ENCODE measurements around the gene DOK7. TPM values are rescaled to one million over a fixed set of nuclear protein-coding genes. Genes with fewer than 3 reads are reported as not detected.
A peak's percentile ranks its signal among the peaks of the same experiment; 100 is the strongest.
"Not testable (repeated sequence)": the region's sequence is repeated elsewhere in the genome, so short reads cannot be mapped to it uniquely, and the experiment has no call there.

DOK7 gene
- total RNA-seq, 2 experiments from 2014 or later = not detected

DNA sequence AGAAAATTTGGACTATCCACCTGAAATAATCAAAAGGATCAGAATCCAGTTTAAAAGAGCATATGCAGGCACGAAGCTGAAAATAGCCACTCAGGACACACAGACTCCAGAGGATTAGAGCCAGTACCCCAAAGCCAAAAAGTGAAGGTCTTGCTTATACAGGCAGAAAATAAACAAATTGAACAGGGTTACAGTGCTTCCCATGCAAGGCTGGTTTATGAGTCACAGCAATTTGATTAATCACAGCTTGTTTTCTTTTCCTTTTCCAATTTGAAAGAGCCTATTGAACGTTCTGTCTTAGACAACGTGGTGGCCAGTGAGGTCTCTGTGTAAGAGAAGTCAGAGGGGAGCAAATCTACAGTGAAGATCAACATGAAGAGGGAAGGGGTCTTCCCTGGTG, 11.2 kb upstream of the DOK7 start:
- ChIA-PET CTCF (no interaction called here), POLR2A (no interaction called here)
- Histone ChIP-seq H3K4me3 (ENCODE audit: low read length) (no peak overlapping the region), H3K36me3 (ENCODE audit: insufficient read depth, low read length) (no peaks in the 10 kb centered on the region), H3K9me3 (ENCODE audit: control insufficient read depth in 1 of 2, insufficient read depth in 1 of 2, low read length in 2 of 2) (peaks cover 0 to 13% of the 10 kb centered on the region in 2 experiments), H3K27me3 (ENCODE audit: control insufficient read depth in 1 of 2, insufficient read depth in 2 of 2, low read length in 2 of 2) (no peaks in the 10 kb centered on the region), H3K4me1 (ENCODE audit: insufficient read depth, low read length) (no peaks in the 10 kb centered on the region), H3K27ac (ENCODE audit: low read depth in 1 of 2, low read length in 2 of 2) (no peak overlapping the region)
- intact Hi-C loops (cut with DNase I, micrococcal nuclease) = no loop called here
- DNase-seq = no peak
- Mint-ChIP-seq H3K4me1 (ENCODE audit: low read depth) (no peaks in the 10 kb centered on the region), H3K4me3 (no peak overlapping the region), H3K27me3 (peaks cover 4% of the 10 kb centered on the region), H3K9me3 (peaks cover 7% of the 10 kb centered on the region), H3K36me3 (ENCODE audit: low read depth) (no peaks in the 10 kb centered on the region), H3K27ac (no peak overlapping the region)
- no peak for ATAC-seq (ENCODE audit: poor library complexity)
- TF ChIP-seq, protein P1, sequence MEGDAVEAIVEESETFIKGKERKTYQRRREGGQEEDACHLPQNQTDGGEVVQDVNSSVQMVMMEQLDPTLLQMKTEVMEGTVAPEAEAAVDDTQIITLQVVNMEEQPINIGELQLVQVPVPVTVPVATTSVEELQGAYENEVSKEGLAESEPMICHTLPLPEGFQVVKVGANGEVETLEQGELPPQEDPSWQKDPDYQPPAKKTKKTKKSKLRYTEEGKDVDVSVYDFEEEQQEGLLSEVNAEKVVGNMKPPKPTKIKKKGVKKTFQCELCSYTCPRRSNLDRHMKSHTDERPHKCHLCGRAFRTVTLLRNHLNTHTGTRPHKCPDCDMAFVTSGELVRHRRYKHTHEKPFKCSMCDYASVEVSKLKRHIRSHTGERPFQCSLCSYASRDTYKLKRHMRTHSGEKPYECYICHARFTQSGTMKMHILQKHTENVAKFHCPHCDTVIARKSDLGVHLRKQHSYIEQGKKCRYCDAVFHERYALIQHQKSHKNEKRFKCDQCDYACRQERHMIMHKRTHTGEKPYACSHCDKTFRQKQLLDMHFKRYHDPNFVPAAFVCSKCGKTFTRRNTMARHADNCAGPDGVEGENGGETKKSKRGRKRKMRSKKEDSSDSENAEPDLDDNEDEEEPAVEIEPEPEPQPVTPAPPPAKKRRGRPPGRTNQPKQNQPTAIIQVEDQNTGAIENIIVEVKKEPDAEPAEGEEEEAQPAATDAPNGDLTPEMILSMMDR (IDR thresholded peaks at IDR 0.05) = no peak

DNA sequence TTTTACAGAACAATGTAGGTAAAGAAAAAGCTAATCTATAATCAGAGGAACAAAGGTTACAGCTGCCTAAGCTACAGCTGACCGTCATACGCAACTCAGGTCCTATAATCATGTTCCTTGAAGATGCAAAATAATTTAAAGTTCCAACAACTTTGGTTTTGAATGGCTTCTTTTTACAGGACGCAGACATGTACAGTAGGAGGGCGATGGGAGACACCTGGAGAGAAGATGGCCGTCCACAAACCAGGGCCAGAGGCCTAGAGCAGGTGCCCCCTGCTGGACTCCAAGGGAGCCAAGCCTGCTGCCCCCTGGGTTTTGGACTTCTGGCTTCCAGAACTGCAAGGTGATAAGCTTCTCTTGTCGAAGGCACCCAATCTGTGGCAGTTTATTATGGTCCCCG, 10.7 kb upstream of the DOK7 start:
- ChIA-PET POLR2A (no interaction called here), CTCF (no interaction called here)
- H3K27me3 Mint-ChIP-seq = peaks cover 4% of the 10 kb centered on the region
- peak in 1 of 14 experiments; percentile 10 for DNase-seq
- intact Hi-C loops (cut with DNase I, micrococcal nuclease) = no loop called here
- H3K9me3 Mint-ChIP-seq = peaks cover 7% of the 10 kb centered on the region
- H3K4me1 Mint-ChIP-seq (ENCODE audit: low read depth) = no peaks in the 10 kb centered on the region
- Histone ChIP-seq H3K4me3 (ENCODE audit: low read length) (no peak overlapping the region), H3K4me1 (ENCODE audit: insufficient read depth, low read length) (no peaks in the 10 kb centered on the region), H3K9me3 (ENCODE audit: control insufficient read depth in 1 of 2, insufficient read depth in 1 of 2, low read length in 2 of 2) (peaks cover 0 to 13% of the 10 kb centered on the region in 2 experiments), H3K27me3 (ENCODE audit: control insufficient read depth in 1 of 2, insufficient read depth in 2 of 2, low read length in 2 of 2) (no peaks in the 10 kb centered on the region), H3K36me3 (ENCODE audit: insufficient read depth, low read length) (no peaks in the 10 kb centered on the region), H3K27ac (ENCODE audit: low read depth in 1 of 2, low read length in 2 of 2) (no peak overlapping the region)
- H3K27ac Mint-ChIP-seq = no peak overlapping the region
- no peak for ATAC-seq (ENCODE audit: poor library complexity)
- TF ChIP-seq, protein P1 (IDR thresholded peaks at IDR 0.05) = no peak
- H3K36me3 Mint-ChIP-seq (ENCODE audit: low read depth) = no peaks in the 10 kb centered on the region
- no peak overlapping the region for H3K4me3 Mint-ChIP-seq

DNA sequence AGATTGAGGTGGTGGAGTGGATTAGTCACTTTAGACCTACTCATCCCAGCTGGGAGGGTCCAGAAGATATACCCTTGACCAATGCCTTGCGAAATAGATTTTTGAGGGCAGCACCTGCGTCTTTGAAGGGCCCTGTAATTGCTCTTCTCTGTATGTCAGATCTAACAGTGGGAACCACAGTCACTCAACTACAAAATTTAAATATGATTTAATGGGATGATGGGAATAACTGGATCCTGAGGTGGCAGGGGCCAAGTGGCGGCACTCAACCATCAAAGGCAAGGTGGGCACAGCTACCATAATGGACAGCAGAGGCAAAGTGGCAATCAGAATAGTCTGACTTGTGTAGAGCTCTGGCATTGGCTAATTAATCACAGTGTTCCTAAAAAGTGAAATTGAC, 7.5 kb upstream of the DOK7 start:
- CTCF ChIA-PET; H3K36me3 Mint-ChIP-seq (ENCODE audit: low read depth); H3K27ac Mint-ChIP-seq; H3K4me3 Mint-ChIP-seq; H3K4me3 ChIP-seq (ENCODE audit: low read length); intact Hi-C loops (cut with DNase I, micrococcal nuclease); H3K4me1 ChIP-seq (ENCODE audit: insufficient read depth, low read length); H3K36me3 ChIP-seq (ENCODE audit: insufficient read depth, low read length); DNase-seq; H3K27ac ChIP-seq (ENCODE audit: low read depth in 1 of 2, low read length in 2 of 2); H3K9me3 Mint-ChIP-seq; H3K4me1 Mint-ChIP-seq (ENCODE audit: low read depth); H3K27me3 ChIP-seq (ENCODE audit: control insufficient read depth in 1 of 2, insufficient read depth in 2 of 2, low read length in 2 of 2); ATAC-seq (ENCODE audit: poor library complexity); POLR2A ChIA-PET: not testable (repeated sequence)
- peaks cover 13% of the 10 kb centered on the region for H3K27me3 Mint-ChIP-seq
- H3K9me3 ChIP-seq (ENCODE audit: control insufficient read depth in 1 of 2, insufficient read depth in 1 of 2, low read length in 2 of 2) = peaks cover 0 to 13% of the 10 kb centered on the region in 2 experiments

DNA sequence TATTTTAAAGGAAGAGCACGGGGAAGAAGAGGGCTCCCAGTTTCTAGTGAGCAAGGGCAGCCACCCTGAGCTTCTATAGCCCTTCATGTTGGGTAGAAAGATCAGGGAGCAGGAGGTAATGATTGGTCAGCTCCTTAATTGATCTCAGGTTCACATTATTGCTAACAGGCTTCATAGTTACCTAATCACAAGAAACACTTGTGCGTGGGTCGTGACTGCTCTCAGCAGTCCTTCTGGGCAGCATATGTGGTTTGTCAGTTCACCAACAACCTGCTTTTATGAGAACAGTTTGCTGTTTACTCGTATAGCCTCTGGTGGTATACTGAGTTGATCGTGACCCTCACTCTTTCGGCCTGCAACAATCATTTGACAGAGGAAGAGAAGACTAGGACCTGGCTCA, 4.7 kb upstream of the DOK7 start:
- DNase-seq = no peak
- Histone ChIP-seq H3K36me3 (ENCODE audit: insufficient read depth, low read length) (no peaks in the 10 kb centered on the region), H3K9me3 (ENCODE audit: control insufficient read depth in 1 of 2, insufficient read depth in 1 of 2, low read length in 2 of 2) (peaks cover 0 to 26% of the 10 kb centered on the region in 2 experiments), H3K4me1 (ENCODE audit: insufficient read depth, low read length) (no peaks in the 10 kb centered on the region), H3K27ac (ENCODE audit: low read depth in 1 of 2, low read length in 2 of 2) (no peak overlapping the region), H3K27me3 (ENCODE audit: control insufficient read depth in 1 of 2, insufficient read depth in 2 of 2, low read length in 2 of 2) (peaks cover 5 to 11% of the 10 kb centered on the region in 2 experiments), H3K4me3 (ENCODE audit: low read length) (no peak overlapping the region)
- peaks cover 7% of the 10 kb centered on the region for H3K9me3 Mint-ChIP-seq
- ATAC-seq (ENCODE audit: poor library complexity) = no peak
- ChIA-PET CTCF (no interaction called here), POLR2A (no interaction called here)
- H3K4me3 Mint-ChIP-seq = no peak overlapping the region
- no peaks in the 10 kb centered on the region for H3K36me3 Mint-ChIP-seq (ENCODE audit: low read depth)
- TF ChIP-seq, protein P1 (IDR thresholded peaks at IDR 0.05) = no peak
- H3K27me3 Mint-ChIP-seq = peaks cover 25% of the 10 kb centered on the region
- no peak overlapping the region for H3K27ac Mint-ChIP-seq
- H3K4me1 Mint-ChIP-seq (ENCODE audit: low read depth) = no peaks in the 10 kb centered on the region
- intact Hi-C loops (cut with DNase I, micrococcal nuclease) = no loop called here

DNA sequence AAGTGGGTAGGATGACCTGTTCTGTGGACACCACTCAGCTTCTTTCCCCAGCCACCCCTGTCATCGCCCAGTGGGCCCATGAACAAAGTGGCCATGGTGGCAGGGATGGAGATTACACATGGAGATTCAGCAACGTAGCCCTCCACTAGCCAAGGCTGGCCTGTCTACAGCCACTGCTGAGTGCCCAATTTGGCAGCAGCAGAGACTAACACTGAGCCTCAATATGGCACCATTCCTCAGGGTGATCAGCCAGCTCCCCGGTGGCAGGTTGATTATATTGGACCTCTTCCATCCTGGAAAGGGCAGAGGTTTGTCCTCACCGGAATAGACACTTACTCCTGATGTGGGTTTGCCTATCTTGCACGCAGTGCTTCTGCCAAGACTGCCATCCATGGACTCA, 4.0 kb upstream of the DOK7 start:
- intact Hi-C loops (cut with DNase I, micrococcal nuclease); ATAC-seq (ENCODE audit: poor library complexity); CTCF ChIA-PET; H3K36me3 Mint-ChIP-seq (ENCODE audit: low read depth); H3K27ac Mint-ChIP-seq; H3K27ac ChIP-seq (ENCODE audit: low read depth in 1 of 2, low read length in 2 of 2); H3K4me1 Mint-ChIP-seq (ENCODE audit: low read depth); DNase-seq; H3K4me1 ChIP-seq (ENCODE audit: insufficient read depth, low read length); POLR2A ChIA-PET; H3K9me3 Mint-ChIP-seq; H3K36me3 ChIP-seq (ENCODE audit: insufficient read depth, low read length); H3K4me3 ChIP-seq (ENCODE audit: low read length); H3K4me3 Mint-ChIP-seq: not testable (repeated sequence)
- peaks cover 25% of the 10 kb centered on the region for H3K27me3 Mint-ChIP-seq
- H3K27me3 ChIP-seq (ENCODE audit: control insufficient read depth in 1 of 2, insufficient read depth in 2 of 2, low read length in 2 of 2) = peaks cover 12 to 18% of the 10 kb centered on the region in 2 experiments
- H3K9me3 ChIP-seq (ENCODE audit: control insufficient read depth in 1 of 2, insufficient read depth in 1 of 2, low read length in 2 of 2) = peaks cover 0 to 33% of the 10 kb centered on the region in 2 experiments

All from CD4-positive, alpha-beta T cell (primary cell).